NCI-H226 (cell line): ENCODE measurements around the gene BCL2.

Experiments
- DNase-seq: peaks from one replicate; pipeline ENCODE4 v3.0.0-alpha.2; 2015

BCL2 gene

GRCh38 chr18:63284827-63285733 lies 34.5 kb downstream of the BCL2 start:
- no peak for DNase-seq

GRCh38 chr18:63284173-63284799 lies 35.3 kb downstream of the BCL2 start:
- DNase-seq = no peak

GRCh38 chr18:63283305-63284094 lies 36.1 kb downstream of the BCL2 start:
- no peak for DNase-seq

- no peak for DNase-seq
Measured at GRCh38 chr18:63282793-63283192, 36.8 kb downstream of the BCL2 start.

GRCh38 chr18:63273222-63273927 lies 46.2 kb downstream of the BCL2 start:
- no peak for DNase-seq

- DNase-seq = no peak
Measured at GRCh38 chr18:63272638-63273037, 46.9 kb downstream of the BCL2 start.

- no peak for DNase-seq
Measured at GRCh38 chr18:63271881-63272299, 47.7 kb downstream of the BCL2 start.

GRCh38 chr18:63271148-63271547 lies 48.4 kb downstream of the BCL2 start:
- DNase-seq = no peak

GRCh38 chr18:63267975-63268721 lies 51.4 kb downstream of the BCL2 start:
- DNase-seq = no peak

- no peak for DNase-seq
Measured at GRCh38 chr18:63266888-63267790, 52.4 kb downstream of the BCL2 start.

- no peak for DNase-seq
Measured at GRCh38 chr18:63265326-63265725, 54.2 kb downstream of the BCL2 start.

GRCh38 chr18:63264871-63265270 lies 54.7 kb downstream of the BCL2 start:
- no peak for DNase-seq

GRCh38 chr18:63263444-63263843 lies 56.1 kb downstream of the BCL2 start:
- DNase-seq = no peak

- no peak for DNase-seq
Measured at GRCh38 chr18:63262369-63263335, 56.9 kb downstream of the BCL2 start.

GRCh38 chr18:63261029-63261428 lies 58.5 kb downstream of the BCL2 start:
- no peak for DNase-seq

- no peak for DNase-seq
Measured at GRCh38 chr18:63260380-63260754, 59.2 kb downstream of the BCL2 start.

GRCh38 chr18:63259567-63260379 lies 59.8 kb downstream of the BCL2 start:
- no peak for DNase-seq

- DNase-seq = no peak
Measured at GRCh38 chr18:63258749-63259566, 60.6 kb downstream of the BCL2 start.
